Measurements from ENCODE around the gene TPRG1.

- TF ChIP-seq POLR2A (IDR thresholded peaks at IDR 0.05; ENCODE audit: low read length): no peak
- no peak for TF ChIP-seq GATA1 (IDR thresholded peaks at IDR 0.05; ENCODE audit: low read depth, low read length)
These were observed 153.7 kb downstream of the TPRG1 start for GRCh38 chr3:189325454-189325853.

Data from erythroblast (primary cell).